ENCODE measurements around the gene NDUFC1. TPM values are rescaled to one million over a fixed set of nuclear protein-coding genes. Genes with fewer than 3 reads are reported as not detected.
A peak's percentile ranks its signal among the peaks of the same experiment; 100 is the strongest.

NDUFC1 gene
- total and polyA plus RNA-seq, 2 donors (not counting 3 experiments of a cell fraction or from before 2014, with no cell fraction given): 65.2 to 78.1 TPM

GRCh38 chr4:139282065-139282720 lies 20.1 kb downstream of the NDUFC1 start:
- no peaks in the 10 kb centered on the region for H3K9me1 ChIP-seq (replicated peaks; ENCODE audit: control insufficient read depth, extremely low read depth, insufficient read depth, low read length)
- H2AFZ ChIP-seq (ENCODE audit: low read depth, low read length): peak overlapping the region; percentile 68
- DNase-seq (ENCODE audit: low read depth, low spot score): peak; percentile 64
- H3K4me1 ChIP-seq (ENCODE audit: control insufficient read depth, extremely low read depth, insufficient read depth, low read length): peaks cover 26% of the 10 kb centered on the region
- no peaks in the 10 kb centered on the region for H3K36me3 ChIP-seq (ENCODE audit: control insufficient read depth in 2 of 2, extremely low read depth in 1 of 2, insufficient read depth in 2 of 2, low read length in 2 of 2)
- H3K4me2 ChIP-seq (ENCODE audit: insufficient read depth, low read length): peak overlapping the region; percentile 40
- H3K9me3 ChIP-seq (replicated peaks; ENCODE audit: control insufficient read depth, insufficient read depth, low read length): no peaks in the 10 kb centered on the region
- ChIA-PET CTCF (interaction anchor here (0.6 to 5.0 kb wide), 13 partner anchors 11 to 252 kb away, joined by 3 to 74 read pairs (median 5); partner anchors contain the start of genes ELF2 and NAA15), POLR2A (interaction anchor here (1.4 kb wide), 1 partner anchor 19 kb away, joined by 4 read pairs; the partner anchor contains the start of gene NAA15)
- FAIRE-seq: no peak
- no peaks in the 10 kb centered on the region for H4K20me1 ChIP-seq (replicated peaks; ENCODE audit: control insufficient read depth, extremely low read depth, insufficient read depth, low read length)
- BruUV-seq (replicated peaks): no TSS peak
- H3K27me3 ChIP-seq (ENCODE audit: control insufficient read depth in 2 of 2, insufficient read depth in 2 of 2, low read length in 2 of 2): no peaks in the 10 kb centered on the region
- intact Hi-C loops (cut with micrococcal nuclease) (loop anchor here (5.0 kb wide), 2 partner anchors 55 to 185 kb away; no protein-coding TSS in a partner anchor), dilution Hi-C loops (cut with MboI; ENCODE audit: extremely low pct_ligation_motif_present, low sequenced_read_pairs) (no loop called here)
- no peaks in the 10 kb centered on the region for H3K79me2 ChIP-seq (ENCODE audit: control insufficient read depth, insufficient read depth, low read length)
- peak overlapping the region; percentile 38 for H3K27ac ChIP-seq (ENCODE audit: insufficient read depth, low read depth, low read length)
- TF ChIP-seq GATA2 (IDR thresholded peaks at IDR 0.05; ENCODE audit: insufficient read depth, insufficient read length, low read depth, low read length): peak; percentile 72
- TF ChIP-seq MYC (IDR thresholded peaks at IDR 0.05; ENCODE audit: low read depth, low read length): no peak
- no peak for TF ChIP-seq POLR2AphosphoS5 (IDR thresholded peaks at IDR 0.05; ENCODE audit: insufficient read depth, low read depth, low read length)
- no peak for TF ChIP-seq JUN (IDR thresholded peaks at IDR 0.05; ENCODE audit: borderline replicate concordance, insufficient read depth, insufficient read length, low read depth)
- TF ChIP-seq, protein P1, sequence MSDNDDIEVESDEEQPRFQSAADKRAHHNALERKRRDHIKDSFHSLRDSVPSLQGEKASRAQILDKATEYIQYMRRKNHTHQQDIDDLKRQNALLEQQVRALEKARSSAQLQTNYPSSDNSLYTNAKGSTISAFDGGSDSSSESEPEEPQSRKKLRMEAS (IDR thresholded peaks at IDR 0.05; ENCODE audit: insufficient read depth, insufficient read length): no peak
- no peak overlapping the region for H3K9ac ChIP-seq (replicated peaks; ENCODE audit: extremely low read depth, insufficient read depth, low read length)
- no peak overlapping the region for H3K4me3 ChIP-seq (replicated peaks in 1 of 3; ENCODE audit: insufficient read depth in 1 of 3, low read depth in 1 of 3, low read length in 3 of 3)
